SW480 (cell line): Measurements from ENCODE around the gene ADAM17.
"Not testable (repeated sequence)": the region's sequence is repeated elsewhere in the genome, so short reads cannot be mapped to it uniquely, and the experiment has no call there.

Experiments used
- DNase-seq: peaks from one replicate; pipeline ENCODE4 v3.0.0-alpha.2; 2016; ENCODE audit warnings: low spot score

ADAM17 gene

DNA sequence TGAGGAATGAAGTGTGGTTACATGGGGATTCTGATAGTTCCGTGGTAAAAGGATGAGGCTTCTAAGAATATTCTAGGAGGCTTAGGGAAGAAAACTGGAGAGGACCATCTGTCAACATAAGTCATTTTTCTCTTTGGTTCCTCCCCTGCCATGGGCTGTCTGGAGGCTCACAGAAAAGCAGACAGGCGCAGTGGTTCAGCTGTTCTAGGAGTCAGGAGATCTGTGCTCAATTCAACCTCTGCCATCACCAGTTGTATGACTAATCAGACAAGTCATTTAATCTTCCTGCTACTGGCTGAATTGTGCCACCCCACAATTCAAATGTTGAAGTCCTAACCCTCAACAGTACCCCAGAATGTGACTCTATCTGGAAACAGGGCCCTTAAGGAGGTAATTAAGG is 36.4 kb downstream of the ADAM17 start:
- no peak for DNase-seq

DNA sequence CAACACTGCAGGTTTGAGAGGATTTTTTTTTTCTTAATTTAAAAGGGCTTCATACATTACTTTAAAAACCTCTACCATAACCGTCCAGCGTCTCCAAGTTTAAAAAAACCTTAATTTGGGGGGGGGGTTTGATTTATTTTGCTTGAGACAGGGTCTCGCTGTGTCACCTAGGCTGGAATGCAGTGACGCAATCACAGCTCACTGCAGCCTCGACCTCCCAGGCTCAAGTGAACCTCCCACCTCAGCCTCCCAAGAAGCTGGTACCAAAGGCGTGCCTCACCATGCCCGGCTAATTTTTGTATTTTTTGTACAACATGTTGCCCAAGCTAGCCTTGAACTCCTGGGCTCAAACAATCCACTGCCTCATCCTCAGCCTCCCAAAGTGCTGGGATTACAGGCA is 36.9 kb downstream of the ADAM17 start:
- no peak for DNase-seq

DNA sequence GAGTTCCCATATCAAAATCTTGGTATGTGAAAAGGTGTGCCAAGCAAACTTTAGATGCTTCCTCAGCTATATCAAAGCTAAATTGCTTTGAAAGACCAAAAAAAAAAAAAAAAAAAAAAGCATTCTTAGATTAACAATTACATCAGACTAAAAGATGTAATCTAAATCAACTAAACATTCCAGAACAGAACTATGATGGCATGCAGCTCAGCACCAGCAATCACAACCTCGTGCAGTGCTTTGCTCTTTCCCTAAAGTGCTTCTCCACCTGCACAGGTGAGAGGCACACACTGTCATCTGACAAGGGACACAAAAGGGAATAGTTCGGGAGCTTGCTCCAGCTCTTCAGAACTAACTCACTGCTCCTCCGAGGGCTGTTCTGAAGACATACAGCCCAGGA is 37.5 kb downstream of the ADAM17 start:
- DNase-seq, result no peak

DNA sequence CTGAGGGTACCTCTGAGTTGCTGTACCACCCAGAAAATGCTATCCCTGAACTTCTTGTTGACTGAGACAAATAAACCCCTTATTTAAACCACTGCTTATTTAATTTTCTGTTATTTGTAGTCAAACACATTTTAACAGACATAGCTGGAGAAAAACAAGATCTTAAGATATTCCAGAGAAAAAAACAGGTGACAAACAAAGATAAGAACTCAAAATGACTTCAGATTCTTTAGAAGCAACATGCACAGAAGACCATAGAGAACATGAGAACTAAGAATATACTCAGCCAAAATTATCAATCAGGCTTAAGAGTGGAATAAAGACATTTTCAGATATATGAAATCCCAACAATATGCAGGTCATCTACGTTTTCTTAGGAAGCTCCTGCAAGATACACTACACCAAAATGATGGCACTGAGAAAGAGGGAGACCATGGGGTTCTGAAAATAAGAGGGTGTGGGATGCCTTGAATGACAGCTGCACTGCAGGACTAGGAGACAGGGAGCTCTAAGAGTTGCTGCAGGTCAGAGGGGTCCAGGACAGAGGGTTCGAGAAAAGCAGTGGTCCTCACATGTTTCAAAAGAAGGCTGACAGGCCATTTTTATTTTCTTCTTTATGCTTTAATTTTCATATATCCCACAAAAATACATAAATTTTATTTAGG is 38.4 kb downstream of the ADAM17 start:
- DNase-seq, result no peak

DNA sequence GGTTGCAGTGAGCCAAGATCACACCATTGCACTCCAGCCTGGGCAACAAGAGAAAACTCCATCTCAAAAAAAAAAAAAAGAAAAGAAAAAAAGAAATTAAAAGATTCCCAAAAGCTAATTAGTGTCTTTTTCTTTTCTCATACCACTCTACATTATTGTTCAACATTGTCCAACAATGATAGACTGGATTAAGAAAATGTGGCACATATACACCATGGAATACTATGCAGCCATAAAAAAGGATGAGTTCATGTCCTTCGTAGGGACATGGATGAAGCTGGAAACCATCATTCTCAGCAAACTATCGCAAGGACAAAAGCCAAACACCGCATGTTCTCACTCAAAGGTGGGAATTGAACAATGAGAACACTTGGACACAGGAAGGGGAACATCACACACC is 41.7 kb downstream of the ADAM17 start:
- DNase-seq, result not testable (repeated sequence)

DNA sequence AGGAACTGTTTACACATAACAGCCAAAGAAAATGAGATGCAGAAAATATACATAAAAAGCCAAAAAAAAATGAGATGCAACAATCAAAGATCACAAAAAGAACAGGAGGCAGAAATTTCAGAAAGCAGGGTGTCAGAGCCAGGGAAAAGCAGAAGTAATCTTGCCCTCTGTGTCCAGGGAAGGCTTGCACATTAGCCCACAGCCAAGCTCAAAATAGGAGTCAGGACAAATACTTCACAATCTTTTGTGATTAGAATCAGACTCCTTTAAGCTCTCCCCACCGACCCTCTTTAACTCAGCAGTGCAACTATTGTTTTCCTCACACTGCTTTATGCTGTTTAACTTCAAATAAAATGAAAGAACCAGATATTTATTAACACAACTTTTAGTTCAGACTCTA is 46.7 kb downstream of the ADAM17 start:
- no peak for DNase-seq

DNA sequence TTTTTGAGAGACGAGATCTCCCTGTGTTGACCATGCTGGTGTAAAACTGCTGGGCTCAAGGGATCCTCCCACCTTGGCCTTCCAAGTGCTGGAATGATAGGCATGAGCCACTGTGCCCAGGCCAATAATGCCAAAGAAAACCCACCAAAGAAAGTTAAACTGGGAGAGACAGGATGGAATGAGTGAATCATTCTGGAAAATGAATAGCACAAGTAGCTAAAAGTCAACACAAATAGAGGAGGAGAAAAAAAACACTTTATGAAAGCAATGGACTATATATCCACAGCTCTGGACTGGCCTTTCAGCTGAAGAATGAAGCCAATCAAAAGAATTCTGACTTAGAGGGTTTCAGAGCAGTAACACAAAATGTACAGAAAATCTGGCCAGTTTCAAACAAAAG is 57.4 kb downstream of the ADAM17 start:
- no peak for DNase-seq

DNA sequence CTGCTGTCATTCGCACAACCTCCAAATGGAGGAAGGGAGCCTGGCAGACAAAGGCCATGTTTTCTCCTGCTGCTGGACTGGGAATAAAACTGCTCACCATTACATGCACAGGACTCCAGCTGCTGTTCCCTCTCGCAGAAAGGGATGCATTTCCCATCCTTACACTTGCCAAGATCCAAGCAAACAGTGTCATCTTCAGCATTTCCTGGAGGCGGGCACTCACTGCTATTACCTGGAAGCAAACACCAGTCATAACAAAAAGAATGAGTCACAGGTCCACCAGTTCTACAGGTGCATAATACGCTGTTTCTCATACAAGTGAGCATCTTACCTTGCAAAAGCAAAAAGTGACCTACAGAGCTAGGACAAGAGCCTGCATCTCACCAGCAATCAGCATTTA is 58.6 kb downstream of the ADAM17 start:
- DNase-seq, result peak; percentile 19

DNA sequence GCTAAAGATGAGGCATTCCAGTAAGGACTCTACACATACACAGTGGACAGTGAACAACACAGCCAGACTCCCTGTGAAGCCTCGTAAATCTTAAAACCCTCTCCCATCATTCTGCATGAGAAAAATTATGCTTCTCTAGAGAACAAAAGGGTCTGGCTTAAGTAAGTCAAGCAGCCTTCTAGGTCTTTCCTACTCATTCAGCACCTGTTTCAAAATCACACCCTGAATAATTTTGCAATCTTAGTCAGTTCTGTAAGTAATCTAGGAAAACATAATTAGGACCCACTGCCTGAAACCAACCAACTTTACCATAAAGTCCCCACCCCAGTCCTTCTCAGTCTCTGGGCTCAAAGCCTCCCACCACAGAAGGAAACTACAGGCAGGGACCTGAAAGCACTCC is 61.5 kb downstream of the ADAM17 start:
- no peak for DNase-seq

DNA sequence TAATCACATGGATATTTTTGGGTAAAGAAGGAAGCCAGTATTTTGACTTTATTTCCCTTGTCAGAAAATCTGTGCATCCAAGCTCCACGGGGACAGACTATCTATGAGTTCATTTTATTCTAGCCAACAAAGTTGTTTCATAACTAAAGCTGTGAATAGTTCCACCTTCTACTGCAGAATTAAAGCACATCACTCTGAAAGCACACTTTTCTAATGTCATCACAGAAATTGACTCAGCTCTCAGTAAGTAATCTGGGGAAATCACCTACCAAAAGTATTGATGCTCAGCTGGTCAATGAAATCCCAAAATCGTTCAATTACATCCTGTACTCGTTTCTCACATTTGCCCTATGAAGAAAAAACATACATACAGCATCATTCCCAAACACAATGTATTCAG is 62.2 kb downstream of the ADAM17 start:
- no peak for DNase-seq

DNA sequence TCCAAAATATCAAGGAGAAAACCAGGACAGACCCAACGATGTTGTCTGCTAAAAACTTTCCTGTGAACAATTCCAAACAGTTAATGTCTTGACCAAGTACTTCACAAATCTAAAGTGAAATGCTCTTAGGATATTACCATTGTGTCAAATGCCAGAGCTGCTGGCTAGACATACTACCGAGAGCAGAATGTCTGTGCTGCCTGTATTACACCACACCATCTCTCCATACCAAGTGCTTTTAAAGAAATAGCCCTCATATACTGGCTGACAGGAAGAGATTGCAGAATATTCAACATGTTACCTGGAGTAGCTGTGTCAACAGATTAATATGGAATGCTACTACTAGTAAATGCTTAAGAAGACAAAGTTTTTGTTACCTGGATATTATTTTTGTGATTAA is 62.7 kb downstream of the ADAM17 start:
- no peak for DNase-seq

DNA sequence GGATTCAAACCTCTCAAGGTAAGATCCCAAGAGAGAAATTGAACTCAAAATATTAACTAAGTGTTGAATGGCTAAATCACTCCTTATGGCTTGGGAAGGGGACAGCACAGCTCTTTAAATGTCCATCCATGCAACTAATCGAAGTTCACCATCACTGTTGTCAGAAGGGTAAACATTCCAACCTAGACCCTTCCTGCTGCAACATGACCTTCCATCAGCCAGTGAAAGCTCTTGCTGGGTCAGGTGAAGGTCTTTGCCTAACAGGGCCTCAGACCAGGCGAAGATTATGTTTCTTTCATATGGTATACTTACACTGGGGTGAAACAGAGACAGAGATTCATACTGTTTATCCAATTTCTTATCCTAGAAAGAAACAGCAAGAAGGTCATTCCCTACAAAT is 64.8 kb downstream of the ADAM17 start:
- no peak for DNase-seq

DNA sequence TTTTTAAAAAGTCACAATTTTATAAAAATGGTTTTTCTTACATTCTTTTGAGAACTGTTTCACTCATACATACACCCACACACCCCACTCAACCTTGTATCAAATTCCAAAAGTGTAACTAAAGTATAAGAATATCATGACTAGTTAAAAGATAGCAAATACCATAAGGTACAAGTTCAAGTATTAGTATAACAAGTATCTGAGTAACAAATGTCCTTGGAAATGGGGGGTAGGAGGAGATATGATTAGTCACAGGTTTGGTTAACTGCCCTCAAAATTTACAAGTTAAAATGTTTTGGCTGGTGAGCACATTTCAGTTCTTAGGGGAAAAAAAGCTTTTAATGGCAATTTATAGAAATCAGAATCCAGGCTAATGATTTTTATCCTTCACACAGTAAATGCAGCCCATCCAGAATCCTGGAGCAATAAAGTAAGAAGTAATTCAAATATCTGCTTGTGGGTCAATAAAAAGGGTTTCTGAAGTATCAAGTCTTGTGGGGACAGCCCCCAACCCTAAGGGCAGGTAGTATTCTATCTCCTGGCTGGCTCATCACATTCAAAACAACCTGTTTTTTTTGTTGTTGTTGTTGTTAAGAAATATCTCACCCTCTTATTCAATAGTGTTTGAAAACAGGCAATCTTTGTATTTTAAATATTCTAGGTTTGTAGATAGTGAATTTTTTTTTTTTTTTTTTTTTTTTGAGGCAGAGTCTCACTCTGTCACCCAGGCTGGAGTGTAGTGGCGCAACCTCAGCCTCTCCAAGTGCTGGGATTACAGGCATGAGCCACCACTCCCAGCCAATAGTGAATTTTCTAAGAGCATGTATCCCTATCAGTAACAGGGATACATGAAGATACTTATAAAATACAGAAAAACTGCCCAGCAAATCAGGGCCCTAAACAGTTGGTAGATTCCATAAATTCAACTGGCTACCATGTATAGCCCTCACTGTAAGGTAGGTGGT is 66.8 kb downstream of the ADAM17 start:
- no peak for DNase-seq

DNA sequence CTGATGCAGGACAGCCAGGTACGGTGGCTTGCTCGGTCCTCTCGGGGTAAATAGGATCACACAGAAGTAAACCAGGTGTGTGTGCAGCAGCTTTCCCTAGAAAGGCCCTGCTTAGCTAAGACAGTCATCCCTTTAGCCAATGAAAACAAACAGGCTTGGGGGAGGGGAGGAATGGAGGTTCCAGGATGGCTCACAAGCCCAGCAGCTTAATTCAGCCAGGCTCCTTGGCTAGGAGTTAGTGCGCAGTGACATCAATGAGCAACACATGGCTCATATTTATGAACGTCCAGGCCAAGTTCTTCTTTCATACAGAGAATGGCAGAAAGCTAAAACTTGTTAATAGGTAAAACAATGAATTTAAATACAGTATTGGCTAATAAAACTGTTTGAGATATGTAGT is 71.1 kb downstream of the ADAM17 start:
- DNase-seq, result no peak

DNA sequence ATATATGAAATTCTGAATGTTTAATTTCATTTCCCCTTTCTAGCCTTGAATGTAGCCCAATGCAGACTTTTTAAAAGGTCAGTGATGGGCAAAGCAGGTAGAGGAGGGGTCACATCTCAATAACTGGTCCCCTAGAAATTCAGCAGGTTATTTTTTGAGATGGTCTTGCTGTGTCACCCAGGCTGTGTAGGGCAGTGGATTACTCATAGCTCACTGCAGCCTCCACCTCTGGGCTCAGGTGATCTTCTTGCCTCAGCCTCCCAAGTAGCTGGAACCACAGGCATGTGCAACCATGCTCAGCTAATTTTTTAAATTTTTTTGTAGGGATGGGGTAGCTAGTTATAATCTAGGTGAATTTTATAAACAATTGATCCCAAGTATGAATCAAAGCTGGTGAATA is 72.5 kb downstream of the ADAM17 start:
- DNase-seq, result no peak

DNA sequence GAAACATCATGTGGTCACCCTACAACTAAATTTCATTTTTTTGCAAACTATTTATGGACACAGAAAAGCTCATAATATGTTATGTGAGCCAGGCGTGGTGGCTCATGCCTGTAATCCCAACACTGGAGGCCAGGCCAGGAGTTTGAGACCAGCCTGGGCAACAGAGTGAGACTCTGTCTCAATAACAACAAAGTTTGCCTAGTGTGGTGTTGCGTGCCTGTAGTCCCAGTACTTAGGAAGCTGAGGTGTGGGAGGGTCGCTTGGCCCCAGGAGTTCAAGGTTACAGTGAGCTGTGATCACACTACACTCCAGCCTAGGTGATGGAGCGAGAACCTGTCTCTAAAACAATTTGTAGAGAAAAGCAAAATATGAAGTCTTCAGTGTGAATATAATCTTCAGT is 75.5 kb downstream of the ADAM17 start:
- DNase-seq, result no peak

DNA sequence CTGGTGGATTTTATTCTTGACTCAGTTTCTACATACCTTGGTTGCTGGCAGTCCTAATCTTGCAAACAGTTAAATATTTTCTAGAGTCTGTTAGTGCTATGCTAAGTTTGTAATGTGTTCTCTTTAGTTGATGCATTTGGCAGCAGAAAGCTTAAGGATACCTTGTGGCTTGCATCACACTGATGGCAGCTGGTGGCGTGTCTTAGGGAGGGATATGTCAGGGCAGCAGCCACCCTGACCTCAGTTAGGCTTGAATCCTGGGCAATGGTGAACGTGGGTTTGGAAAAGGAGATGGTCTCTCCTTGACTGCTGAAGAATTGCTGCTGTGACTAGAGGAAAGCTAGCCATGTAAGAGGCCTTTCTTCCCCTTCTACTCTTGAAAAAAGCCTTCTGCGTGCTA is 77.1 kb downstream of the ADAM17 start:
- DNase-seq, result no peak

DNA sequence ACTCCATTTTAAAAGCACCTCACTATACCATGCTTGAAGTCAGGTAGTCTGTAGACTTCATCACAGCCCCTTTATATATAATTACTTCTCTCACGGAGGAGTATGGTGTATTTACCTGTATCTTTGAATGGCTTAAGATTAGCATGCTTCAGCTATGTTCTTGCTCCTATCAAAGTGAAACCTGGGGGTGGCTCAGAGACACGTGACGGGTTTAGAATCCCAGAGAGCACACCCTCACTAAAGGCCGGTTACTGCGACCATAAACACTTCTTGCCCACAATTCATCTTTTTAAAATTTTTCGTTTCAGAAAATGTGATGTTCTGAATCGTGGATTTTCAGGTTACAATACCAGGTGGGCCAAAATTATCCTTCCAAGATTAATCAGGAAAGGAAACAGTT is 77.7 kb downstream of the ADAM17 start:
- DNase-seq, result no peak

DNA sequence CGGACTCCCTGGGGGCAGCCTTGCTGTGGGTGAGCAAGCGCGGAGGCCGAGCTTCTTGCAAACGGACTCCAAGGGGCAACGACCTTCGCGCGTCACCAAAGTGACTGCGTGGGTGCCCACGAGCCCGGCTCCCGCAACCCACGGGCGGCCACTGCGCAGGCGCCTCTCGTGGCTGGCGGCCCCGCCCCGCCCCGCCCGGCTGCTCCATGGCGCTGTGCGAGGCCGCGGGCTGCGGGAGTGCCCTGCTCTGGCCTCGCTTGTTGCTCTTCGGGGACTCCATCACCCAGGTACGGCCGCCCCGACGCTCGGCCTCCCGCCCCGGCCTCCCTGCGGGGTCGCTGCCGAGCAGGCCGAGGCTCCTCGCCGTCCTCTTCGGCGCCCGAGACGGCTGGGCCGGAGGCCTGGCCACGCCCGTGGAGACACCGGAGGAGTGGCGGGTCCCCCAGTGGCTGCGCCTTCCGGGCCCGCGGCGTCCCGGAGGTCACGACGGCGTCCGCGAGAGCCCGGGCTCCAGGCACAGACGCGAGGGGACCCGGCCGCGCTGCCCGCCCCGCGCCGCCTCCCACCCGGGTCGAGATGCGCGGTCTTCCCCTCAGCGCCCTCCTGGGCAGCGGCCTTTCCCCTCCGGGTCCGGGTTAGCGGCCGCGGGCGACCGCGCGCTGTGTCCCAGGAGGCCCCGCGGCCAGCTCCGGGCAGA is 81.1 kb downstream of the ADAM17 start, which contains the start of gene IAH1:
Gene IAH1, plus strand, starts transcription at position 191 of the 697 bp plus-strand sequence. Its CDS starts 16 bp downstream, at position 207.
- peak; percentile 53 for DNase-seq

DNA sequence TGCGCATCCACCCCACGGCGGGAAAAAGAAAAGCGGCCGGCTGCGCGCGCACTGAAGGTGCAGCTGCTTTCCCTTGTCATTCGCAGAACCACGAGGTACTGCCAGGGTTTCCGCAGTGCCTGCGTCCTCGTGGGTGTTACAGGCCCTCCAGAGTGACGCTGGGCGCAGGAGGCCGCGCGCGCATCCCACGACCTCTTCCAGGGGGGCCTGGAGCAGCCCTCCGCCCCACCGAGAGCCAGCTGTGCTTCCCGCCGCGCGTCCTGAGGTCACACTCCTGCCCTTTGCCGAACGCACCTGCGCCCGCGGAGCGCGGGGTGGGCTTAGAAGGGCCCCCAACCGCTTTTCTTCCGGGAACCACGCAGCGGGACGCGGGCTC is 81.7 kb downstream of the ADAM17 start:
- DNase-seq, result no peak

DNA sequence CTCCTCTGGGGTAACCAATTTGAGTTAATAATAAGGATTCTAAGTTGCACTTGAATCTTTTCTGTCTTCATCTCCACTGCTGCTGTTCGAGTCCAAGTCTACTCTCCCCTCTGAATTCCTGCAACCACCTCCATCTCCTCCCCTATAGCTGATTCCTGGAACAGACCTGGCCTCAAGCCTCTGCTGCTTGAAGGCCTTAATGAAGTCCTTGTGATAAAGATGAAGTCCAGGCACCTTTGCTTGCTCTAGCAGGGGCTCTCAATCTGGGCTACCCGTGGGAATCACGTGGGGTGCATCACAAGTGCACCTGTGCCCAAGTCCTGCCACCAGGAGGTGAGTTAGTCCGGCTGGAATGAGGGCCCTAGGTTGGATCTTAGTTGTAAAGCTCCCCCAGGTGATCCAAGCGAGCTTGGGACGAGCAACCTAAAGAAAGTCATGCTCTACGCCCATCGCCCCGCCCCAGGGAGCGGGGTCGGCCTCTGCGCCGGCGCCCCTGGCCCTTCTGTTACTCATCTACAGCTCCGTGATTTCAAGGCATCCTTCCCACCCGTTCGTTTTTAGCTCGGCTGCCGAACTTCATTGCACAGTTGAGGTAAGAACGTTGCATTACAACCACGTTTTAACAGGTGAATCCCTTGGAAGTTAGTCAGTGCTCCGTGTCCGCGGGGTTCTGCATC is 82.2 kb downstream of the ADAM17 start:
- peak; percentile 23 for DNase-seq

DNA sequence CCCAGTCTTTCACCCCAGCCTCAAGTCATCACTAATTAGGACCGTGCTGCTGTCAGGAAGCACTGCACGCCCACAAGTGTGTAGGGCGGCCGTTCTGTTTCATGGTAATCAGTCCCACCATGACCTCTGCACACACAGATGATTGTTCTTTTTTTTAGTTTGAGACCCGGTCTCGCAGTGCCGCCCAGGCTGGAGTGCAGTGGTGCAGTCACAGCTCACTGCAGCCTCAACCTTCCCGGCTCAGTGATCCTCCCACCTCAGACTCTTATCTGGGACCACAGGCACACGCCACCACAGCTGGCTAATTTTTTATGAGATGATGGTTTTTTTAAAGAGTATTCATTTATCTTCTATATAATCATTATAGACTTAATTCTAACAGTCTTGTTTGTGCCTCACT is 83.1 kb downstream of the ADAM17 start:
- DNase-seq, result no peak
